Neural progenitor cell (in vitro differentiated cells): ENCODE measurements around the gene MEOX1. TPM values are rescaled to one million over a fixed set of nuclear protein-coding genes. Genes with fewer than 3 reads are reported as not detected.

Experiments used
- DNase-seq: peaks from one replicate; pipeline ENCODE4 v3.0.0-alpha.2; 2016; ENCODE audit warnings: low spot score
- H2AFZ ChIP-seq: fragments of 200-600 bp; sonication (generic); replicated peaks from 2 replicates; pipeline ENCODE4 v1.6.1; 2016; ENCODE audit warnings: antibody characterized with exemption
- H3F3A ChIP-seq: fragments of 200-600 bp; sonication (generic); 2 replicates; pipeline ENCODE4 v1.6.1; 2016; ENCODE audit warnings: antibody characterized with exemption, low read depth
- H3K27ac ChIP-seq: fragments of 200-600 bp; sonication (generic); 2 replicates; pipeline ENCODE4 v1.5.1; 2016; ENCODE audit warnings: mild to moderate bottlenecking
- H3K27me3 ChIP-seq: fragments of 200-600 bp; sonication (generic); 2 replicates; pipeline ENCODE4 v1.6.1; 2016; ENCODE audit warnings: mild to moderate bottlenecking, moderate library complexity
- H3K36me3 ChIP-seq: fragments of 200-600 bp; sonication (generic); 2 replicates; pipeline ENCODE4 v1.5.1; 2016
- H3K4me1 ChIP-seq: fragments of 200-600 bp; sonication (generic); 2 replicates; pipeline ENCODE4 v1.6.1; 2016; ENCODE audit warnings: mixed run types
- H3K4me2 ChIP-seq: fragments of 200-600 bp; sonication (generic); 2 replicates; pipeline ENCODE4 v1.6.1; 2016
- H3K4me3 ChIP-seq: fragments of 200-600 bp; sonication (generic); 2 replicates; pipeline ENCODE4 v1.5.1; 2016
- H3K79me2 ChIP-seq: fragments of 200-600 bp; sonication (generic); 2 replicates; pipeline ENCODE4 v1.6.1; 2016; ENCODE audit warnings: low read depth
- H3K9ac ChIP-seq: fragments of 200-600 bp; sonication (generic); 2 replicates; pipeline ENCODE4 v1.6.1; 2016
- H3K9me3 ChIP-seq: fragments of 200-600 bp; sonication (generic); 2 replicates; pipeline ENCODE4 v1.5.1; 2016; ENCODE audit warnings: low read depth
- H4K20me1 ChIP-seq: fragments of 200-600 bp; sonication (generic); 2 replicates; pipeline ENCODE4 v1.6.1; 2016; ENCODE audit warnings: low read depth
- H3K27ac Mint-ChIP-seq: 3 replicates; pipeline ENCODE4 v1.8.0; 2021; ENCODE audit warnings: mixed read lengths
- H3K27me3 Mint-ChIP-seq: 2 replicates; pipeline ENCODE4 v1.8.0; 2022; ENCODE audit warnings: low read depth, mild to moderate bottlenecking, inconsistent platforms, moderate library complexity, mixed read lengths; ENCODE audit not compliant: insufficient read depth
- H3K36me3 Mint-ChIP-seq: 3 replicates; pipeline ENCODE4 v1.8.0; 2021; ENCODE audit warnings: mixed read lengths
- H3K4me1 Mint-ChIP-seq: 3 replicates; pipeline ENCODE4 v1.8.0; 2021; ENCODE audit warnings: mixed read lengths
- H3K4me3 Mint-ChIP-seq: 3 replicates; pipeline ENCODE4 v1.8.0; 2021; ENCODE audit warnings: mild to moderate bottlenecking, moderate library complexity, mixed read lengths
- H3K9me3 Mint-ChIP-seq: 3 replicates; pipeline ENCODE4 v1.8.0; 2020; ENCODE audit warnings: mixed read lengths
- CTCF ChIP-seq: fragments of 200-600 bp; sonication (generic); IDR thresholded peaks from 2 replicates; pipeline ENCODE4 v1.5.1; 2017; ENCODE audit warnings: antibody characterized with exemption, mild to moderate bottlenecking
- EZH2 ChIP-seq: fragments of 200-600 bp; sonication (generic); IDR thresholded peaks from 2 replicates; pipeline ENCODE4 v1.6.1; 2017; ENCODE audit warnings: antibody characterized with exemption, mild to moderate bottlenecking, moderate library complexity
- EZH2phosphoT487 ChIP-seq: fragments of 200-600 bp; sonication (generic); IDR thresholded peaks from 2 replicates; pipeline ENCODE4 v1.6.1; 2017; ENCODE audit warnings: antibody characterized with exemption
- total RNA-seq: library from RNA; depleted of rRNA; stranded (reverse); fragments of >200 nt; gene quantifications from 2 replicates; pipeline ENCODE4 v1.2.3, GENCODE V29; 2015; ENCODE audit warnings: low replicate concordance

MEOX1 gene
- total RNA-seq, 1 donor from 2014 or later: not detected

DNA sequence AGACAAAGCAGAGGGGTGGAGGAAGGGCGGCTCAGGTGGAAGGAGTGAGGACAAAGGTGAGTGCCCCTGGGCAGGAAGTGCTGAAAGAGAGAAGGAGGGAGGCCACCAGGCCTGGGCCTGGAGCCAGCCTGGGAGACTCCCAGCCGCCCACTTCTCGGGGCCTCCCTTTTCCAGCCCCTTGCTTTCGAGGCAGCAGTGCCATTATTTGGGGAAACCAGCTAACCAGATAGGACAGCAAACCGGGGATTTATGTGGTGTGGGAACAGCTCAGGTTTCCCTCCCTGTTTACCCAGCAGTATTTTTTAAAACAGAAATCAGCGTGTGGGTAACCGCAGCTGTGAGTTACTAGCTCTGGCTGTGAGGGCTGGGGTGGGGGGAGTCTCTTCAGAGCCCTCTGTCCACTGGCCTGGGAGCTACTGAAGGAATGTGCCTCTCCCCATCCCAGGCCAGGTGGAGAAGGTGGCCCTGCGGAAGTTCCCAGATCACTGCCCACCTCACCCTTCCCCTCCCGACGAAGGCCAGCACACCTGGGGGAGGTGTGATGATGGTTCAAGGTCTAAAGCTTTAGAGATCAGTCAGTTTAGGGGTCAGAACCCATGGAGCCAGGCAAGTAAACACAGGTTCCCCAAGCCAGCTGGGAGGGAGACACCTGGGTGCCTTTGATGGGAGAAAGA, 8.4 kb upstream of the MEOX1 start:
- Histone ChIP-seq H3K79me2 (no peaks in the 10 kb centered on the region), H4K20me1 (no peaks in the 10 kb centered on the region), H3K9ac (no peak overlapping the region), H3K36me3 (no peaks in the 10 kb centered on the region), H3K4me2 (no peak overlapping the region), H3K9me3 (no peaks in the 10 kb centered on the region), H3K4me3 (no peak overlapping the region), H3K27ac (peak overlapping the region; percentile 73), H3K27me3 (no peaks in the 10 kb centered on the region), H2AFZ (peak overlapping the region; percentile 36), H3K4me1 (peaks cover 17% of the 10 kb centered on the region), H3F3A (peaks cover under 1% of the 10 kb centered on the region)
- no peaks in the 10 kb centered on the region for H3K36me3 Mint-ChIP-seq
- peak overlapping the region; percentile 88 for H3K27ac Mint-ChIP-seq
- H3K27me3 Mint-ChIP-seq: peaks cover 7% of the 10 kb centered on the region
- TF ChIP-seq EZH2: no peak
- TF ChIP-seq CTCF: no peak
- no peaks in the 10 kb centered on the region for H3K9me3 Mint-ChIP-seq
- H3K4me1 Mint-ChIP-seq: peaks cover 55% of the 10 kb centered on the region
- no peak overlapping the region for H3K4me3 Mint-ChIP-seq
- DNase-seq: no peak

DNA sequence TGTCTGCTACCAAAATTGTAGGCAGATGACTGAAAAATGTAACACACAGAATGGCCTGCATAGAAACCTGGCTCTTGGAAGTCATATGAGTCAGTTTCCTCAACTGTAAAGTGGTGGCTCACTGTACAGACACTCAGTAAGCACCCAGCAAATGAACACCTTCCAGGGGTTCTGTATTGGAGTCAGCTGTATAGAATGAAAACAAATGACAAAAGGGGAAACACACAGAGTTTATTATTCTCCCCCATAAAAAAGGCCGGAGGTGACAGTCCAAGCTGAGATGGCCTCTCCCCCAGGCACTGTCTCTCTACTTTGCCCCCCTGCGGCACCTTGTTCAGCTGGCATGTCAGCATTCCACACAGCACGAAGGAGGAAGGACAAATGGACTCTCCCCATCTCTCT, 6.2 kb upstream of the MEOX1 start:
- Mint-ChIP-seq H3K4me3 (no peak overlapping the region), H3K4me1 (peaks cover 51% of the 10 kb centered on the region)

DNA sequence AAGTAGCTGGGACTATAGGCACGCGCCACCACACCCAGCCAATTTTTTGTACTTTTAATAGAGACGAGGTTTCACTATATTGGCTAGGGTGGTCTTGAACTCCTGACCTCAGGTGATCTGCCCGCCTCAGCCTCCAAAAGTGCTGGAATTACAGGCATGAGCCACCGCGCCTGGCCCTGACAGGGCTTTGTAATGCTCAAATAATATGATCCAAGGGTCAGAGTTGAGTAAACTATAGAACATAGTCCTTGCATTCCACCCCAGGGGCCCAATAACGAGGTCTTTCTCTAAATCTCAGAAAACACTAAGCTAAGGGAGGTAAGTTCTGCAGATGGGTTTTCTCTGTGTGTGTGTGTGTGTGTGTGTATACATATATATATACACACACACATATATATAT, 5.8 kb upstream of the MEOX1 start:
- Histone ChIP-seq H3K4me3 (no peak overlapping the region), H3F3A (peaks cover 8% of the 10 kb centered on the region), H3K4me1 (peaks cover 26% of the 10 kb centered on the region), H4K20me1 (no peaks in the 10 kb centered on the region), H3K9me3 (no peaks in the 10 kb centered on the region), H3K79me2 (no peaks in the 10 kb centered on the region), H3K27ac (no peak overlapping the region), H3K4me2 (no peak overlapping the region), H3K36me3 (no peaks in the 10 kb centered on the region), H3K9ac (no peak overlapping the region), H2AFZ (no peak overlapping the region), H3K27me3 (no peaks in the 10 kb centered on the region)
- no peaks in the 10 kb centered on the region for H3K9me3 Mint-ChIP-seq
- peaks cover 7% of the 10 kb centered on the region for H3K27me3 Mint-ChIP-seq
- DNase-seq: no peak
- no peak overlapping the region for H3K27ac Mint-ChIP-seq
- no peak overlapping the region for H3K4me3 Mint-ChIP-seq
- no peak for TF ChIP-seq EZH2
- no peak for TF ChIP-seq EZH2phosphoT487
- no peak for TF ChIP-seq CTCF
- H3K36me3 Mint-ChIP-seq: no peaks in the 10 kb centered on the region
- peaks cover 53% of the 10 kb centered on the region for H3K4me1 Mint-ChIP-seq

More for the DNA sequence above, 6.2 kb upstream of the MEOX1 start:
- Histone ChIP-seq H3F3A (peaks cover 6% of the 10 kb centered on the region), H3K27me3 (no peaks in the 10 kb centered on the region), H3K9me3 (no peaks in the 10 kb centered on the region), H2AFZ (no peak overlapping the region), H4K20me1 (no peaks in the 10 kb centered on the region), H3K79me2 (no peaks in the 10 kb centered on the region), H3K4me1 (peaks cover 22% of the 10 kb centered on the region), H3K36me3 (no peaks in the 10 kb centered on the region), H3K27ac (no peak overlapping the region), H3K4me2 (no peak overlapping the region), H3K4me3 (no peak overlapping the region), H3K9ac (no peak overlapping the region)
- TF ChIP-seq EZH2: no peak
- TF ChIP-seq EZH2phosphoT487: no peak
- TF ChIP-seq CTCF: no peak
- no peak for DNase-seq
- peaks cover 7% of the 10 kb centered on the region for H3K27me3 Mint-ChIP-seq
- no peak overlapping the region for H3K27ac Mint-ChIP-seq
- no peaks in the 10 kb centered on the region for H3K36me3 Mint-ChIP-seq
- no peaks in the 10 kb centered on the region for H3K9me3 Mint-ChIP-seq
